Activated T-helper 17 cell treated with anti-CD3 and anti-CD28 coated beads, Interleukin-2, amount 50 U/mL, for 72 hours (primary cell): ENCODE measurements around the gene TPT1. TPM values are rescaled to one million over a fixed set of nuclear protein-coding genes. Genes with fewer than 3 reads are reported as not detected.
A peak's percentile ranks its signal among the peaks of the same experiment; 100 is the strongest.
"Not testable (repeated sequence)": the region's sequence is repeated elsewhere in the genome, so short reads cannot be mapped to it uniquely, and the experiment has no call there.

ENCODE experiments used
- ATAC-seq: fragments of 150-1000 bp; cut with Tn5 transposase; replicated peaks from 2 replicates; pipeline ENCODE4 v1.10.0; 2021; ENCODE audit warnings: mild to moderate bottlenecking, moderate library complexity
- H3K27ac Mint-ChIP-seq: one replicate; pipeline ENCODE4 v1.8.0; 2022; ENCODE audit warnings: mixed read lengths
- H3K27me3 Mint-ChIP-seq: one replicate; pipeline ENCODE4 v1.8.0; 2022; ENCODE audit warnings: mixed read lengths
- H3K36me3 Mint-ChIP-seq: one replicate; pipeline ENCODE4 v1.8.0; 2022; ENCODE audit warnings: low read depth, mild to moderate bottlenecking, mixed read lengths
- H3K4me1 Mint-ChIP-seq: one replicate; pipeline ENCODE4 v1.8.0; 2022; ENCODE audit warnings: mixed read lengths
- H3K4me3 Mint-ChIP-seq: one replicate; pipeline ENCODE4 v1.8.0; 2022; ENCODE audit warnings: mild to moderate bottlenecking, mixed read lengths
- H3K9me3 Mint-ChIP-seq: one replicate; pipeline ENCODE4 v1.8.0; 2022; ENCODE audit warnings: mixed read lengths
- total RNA-seq, 2 donors: library from RNA; stranded (reverse); gene quantifications; one replicate each; pipeline ENCODE4 v1.2.3, GENCODE V29; 2022

The TPT1 gene
- total RNA-seq = 1,000 to 10,000 TPM; 3,139 to 4,606 TPM

DNA sequence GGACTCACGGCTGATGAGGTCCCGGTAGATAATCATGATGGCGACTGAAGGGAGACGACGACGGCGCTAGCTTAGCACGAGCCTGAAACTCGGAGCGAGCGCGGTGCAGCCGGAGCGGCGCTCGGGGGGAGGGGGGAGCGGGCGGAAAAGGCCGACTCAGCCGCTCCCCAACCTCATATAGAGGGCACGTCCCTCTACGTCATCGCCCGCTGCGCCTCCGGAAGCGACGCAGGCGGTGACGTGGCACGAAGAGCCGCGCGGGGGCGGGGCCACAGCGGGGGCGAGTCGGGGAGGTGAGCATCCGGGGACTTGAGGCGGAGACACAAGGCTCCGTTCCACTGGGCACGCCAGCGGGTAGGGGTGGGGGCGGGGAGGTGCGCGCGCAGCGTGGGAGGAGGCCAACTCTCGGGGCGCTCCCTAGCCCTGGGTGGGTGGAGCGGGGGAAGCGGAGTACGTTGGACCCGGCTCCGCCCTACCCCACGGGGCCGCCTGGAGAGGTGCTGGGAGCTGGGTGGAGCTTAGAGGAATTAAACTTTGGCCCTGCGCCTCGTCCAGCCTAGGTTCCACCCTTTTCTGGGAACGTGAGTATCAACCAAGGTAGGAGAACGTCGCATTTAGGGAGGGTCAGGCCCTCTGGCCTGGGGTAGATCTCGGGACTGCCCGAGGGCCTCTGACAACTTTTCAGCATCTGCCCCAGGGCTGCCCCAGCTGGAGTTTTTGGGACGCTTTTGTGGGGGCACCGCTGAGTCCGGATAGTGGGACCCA is at the start of gene TPT1:
TPT1 (minus strand) TSS at position 150 of the 765 bp plus-strand sequence; CDS start at position 36, 114 bp downstream.
- ATAC-seq = peak; percentile 82
- H3K9me3 Mint-ChIP-seq = no peaks in the 10 kb centered on the region
- H3K4me1 Mint-ChIP-seq = peaks cover 25% of the 10 kb centered on the region
- peak within 1 kb of the TSS; percentile 95 for H3K27ac Mint-ChIP-seq
- H3K36me3 Mint-ChIP-seq = peaks cover 95% of the 10 kb centered on the region
- H3K4me3 Mint-ChIP-seq = peak within 1 kb of the TSS; percentile 92
- H3K27me3 Mint-ChIP-seq = no peaks in the 10 kb centered on the region

GRCh38 chr13:45390348-45390747 is 49.4 kb upstream of the TPT1 start:
- H3K9me3 Mint-ChIP-seq, H3K27ac Mint-ChIP-seq, H3K27me3 Mint-ChIP-seq, H3K4me3 Mint-ChIP-seq, ATAC-seq: not testable (repeated sequence)
- Mint-ChIP-seq H3K4me1 (peaks cover 15% of the 10 kb centered on the region), H3K36me3 (peaks cover 39% of the 10 kb centered on the region)

GRCh38 chr13:45388664-45389063 is 47.7 kb upstream of the TPT1 start:
- ATAC-seq = no peak
- peaks cover 40% of the 10 kb centered on the region for H3K36me3 Mint-ChIP-seq
- no peak overlapping the region for H3K27ac Mint-ChIP-seq
- H3K27me3 Mint-ChIP-seq = no peaks in the 10 kb centered on the region
- H3K4me3 Mint-ChIP-seq = no peak overlapping the region
- no peaks in the 10 kb centered on the region for H3K9me3 Mint-ChIP-seq
- peaks cover 5% of the 10 kb centered on the region for H3K4me1 Mint-ChIP-seq

DNA sequence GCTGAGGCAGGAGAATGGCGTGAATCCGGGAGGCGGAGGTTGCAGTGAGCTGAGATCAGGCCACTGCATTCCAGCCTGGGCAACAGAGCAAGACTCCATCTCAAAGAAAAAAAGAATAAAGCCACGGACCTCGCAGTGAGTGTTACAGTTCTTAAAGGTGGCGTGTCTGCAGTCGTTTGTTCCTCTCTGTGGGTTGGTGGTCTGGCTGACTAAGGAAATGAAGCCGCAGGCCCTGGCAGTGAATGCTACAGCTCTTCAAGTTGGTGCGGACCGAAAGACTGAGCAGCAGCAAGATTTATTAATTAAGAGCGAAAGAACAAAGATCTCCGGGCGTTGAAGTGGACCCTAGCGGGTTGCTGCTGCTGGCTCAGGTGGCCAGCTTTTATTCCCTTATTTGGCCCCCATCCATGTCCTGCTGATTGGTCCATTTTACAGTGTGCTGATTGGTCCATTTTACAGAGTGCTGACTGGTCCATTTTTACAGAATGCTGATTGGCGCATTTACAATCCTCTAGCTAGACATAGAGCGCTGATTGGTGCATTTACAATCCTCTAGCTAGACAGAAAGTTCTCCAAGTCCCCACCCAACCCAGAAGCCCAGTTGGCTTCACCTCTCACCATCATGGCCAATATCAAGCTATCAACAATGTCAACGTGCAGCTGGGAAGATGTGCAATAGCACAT is 46.1 kb upstream of the TPT1 start:
- not testable (repeated sequence) for H3K4me1 Mint-ChIP-seq, H3K27ac Mint-ChIP-seq, H3K9me3 Mint-ChIP-seq, H3K4me3 Mint-ChIP-seq, H3K27me3 Mint-ChIP-seq
- peaks cover 34% of the 10 kb centered on the region for H3K36me3 Mint-ChIP-seq
- peak; percentile 57 for ATAC-seq

DNA sequence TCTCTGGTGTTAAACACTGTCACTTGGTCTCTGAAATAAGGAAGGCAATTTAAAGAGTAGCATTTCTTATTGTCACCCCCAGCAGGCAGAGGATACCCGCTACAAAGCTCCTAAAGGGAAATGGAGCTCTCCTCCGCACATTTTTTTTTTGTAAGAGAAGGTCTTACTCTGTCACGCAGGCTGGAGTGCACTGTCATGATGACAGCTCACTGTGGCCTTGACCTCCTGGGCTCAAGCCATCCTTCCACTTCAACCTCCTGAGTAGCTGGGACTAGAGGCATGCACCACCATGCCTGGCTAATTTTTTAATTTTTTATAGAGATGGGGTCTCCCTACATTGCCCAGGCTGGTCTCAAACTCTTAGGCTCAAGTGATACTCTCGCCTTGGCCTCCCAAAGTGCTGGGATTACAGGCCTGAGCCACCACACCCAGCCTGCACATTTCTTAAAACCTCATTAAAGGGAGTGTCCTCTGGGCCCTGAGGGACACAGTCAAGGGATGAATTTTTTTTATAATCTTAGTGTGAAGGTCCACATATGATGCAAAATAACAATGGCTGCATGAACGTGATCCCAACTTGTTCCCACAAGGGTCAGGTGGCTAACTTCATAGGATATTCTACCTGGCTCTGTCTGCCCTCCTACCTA is 45.0 kb upstream of the TPT1 start:
- no peak for ATAC-seq
- Mint-ChIP-seq H3K27me3 (no peaks in the 10 kb centered on the region), H3K4me3 (no peak overlapping the region), H3K9me3 (no peaks in the 10 kb centered on the region), H3K27ac (no peak overlapping the region), H3K36me3 (peaks cover 31% of the 10 kb centered on the region), H3K4me1 (peaks cover 5% of the 10 kb centered on the region)

DNA sequence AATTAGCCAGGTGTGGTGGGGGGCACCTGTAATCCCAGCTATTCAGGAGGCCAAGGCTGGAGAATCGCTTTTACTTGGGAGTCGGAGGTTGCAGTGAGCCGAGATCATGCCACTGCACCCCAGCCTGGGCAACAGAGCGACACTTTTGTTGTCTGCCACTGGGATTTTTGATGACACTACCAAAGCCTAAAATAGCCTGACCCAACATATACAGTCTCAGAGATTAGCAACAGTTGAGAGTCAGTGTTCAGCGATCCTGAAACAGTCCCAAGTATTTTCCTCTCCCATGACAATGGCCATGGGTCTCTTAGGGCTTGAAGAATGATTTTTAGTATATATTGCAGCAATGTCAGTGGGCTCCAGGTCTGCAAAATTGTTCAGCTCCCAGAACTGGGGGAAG is 44.3 kb upstream of the TPT1 start:
- H3K4me1 Mint-ChIP-seq = peaks cover 5% of the 10 kb centered on the region
- no peak for ATAC-seq
- H3K36me3 Mint-ChIP-seq = peaks cover 25% of the 10 kb centered on the region
- no peak overlapping the region for H3K4me3 Mint-ChIP-seq
- H3K27ac Mint-ChIP-seq = no peak overlapping the region
- H3K9me3 Mint-ChIP-seq = no peaks in the 10 kb centered on the region
- H3K27me3 Mint-ChIP-seq = no peaks in the 10 kb centered on the region

- no peak overlapping the region for H3K4me3 Mint-ChIP-seq
- H3K27me3 Mint-ChIP-seq = no peaks in the 10 kb centered on the region
- peaks cover 5% of the 10 kb centered on the region for H3K4me1 Mint-ChIP-seq
- H3K27ac Mint-ChIP-seq = no peak overlapping the region
- H3K36me3 Mint-ChIP-seq = peaks cover 22% of the 10 kb centered on the region
- ATAC-seq = no peak
- no peaks in the 10 kb centered on the region for H3K9me3 Mint-ChIP-seq
Observed at GRCh38 chr13:45384474-45385174, 43.6 kb upstream of the TPT1 start.

DNA sequence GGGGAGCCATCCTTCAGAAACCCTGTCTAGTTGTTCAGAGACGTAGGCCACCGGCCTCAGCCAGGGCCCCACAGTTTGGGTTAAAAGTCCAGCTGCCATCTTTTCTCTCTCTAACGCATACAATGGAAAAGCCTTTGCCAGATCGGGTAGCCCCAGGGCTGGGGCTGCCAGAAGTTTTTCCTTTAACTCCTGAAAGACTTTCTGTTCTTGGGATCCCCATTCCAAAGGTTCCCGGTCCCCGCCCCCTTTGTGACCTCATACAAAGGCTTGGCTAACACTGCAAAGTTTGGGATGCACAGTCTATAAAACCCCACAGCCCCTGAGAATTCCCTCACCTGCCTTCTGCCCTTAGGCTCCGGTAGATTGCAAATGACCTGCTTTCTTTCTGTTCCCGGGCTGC is 41.8 kb upstream of the TPT1 start:
- H3K4me3 Mint-ChIP-seq, H3K27me3 Mint-ChIP-seq: not testable (repeated sequence)

DNA sequence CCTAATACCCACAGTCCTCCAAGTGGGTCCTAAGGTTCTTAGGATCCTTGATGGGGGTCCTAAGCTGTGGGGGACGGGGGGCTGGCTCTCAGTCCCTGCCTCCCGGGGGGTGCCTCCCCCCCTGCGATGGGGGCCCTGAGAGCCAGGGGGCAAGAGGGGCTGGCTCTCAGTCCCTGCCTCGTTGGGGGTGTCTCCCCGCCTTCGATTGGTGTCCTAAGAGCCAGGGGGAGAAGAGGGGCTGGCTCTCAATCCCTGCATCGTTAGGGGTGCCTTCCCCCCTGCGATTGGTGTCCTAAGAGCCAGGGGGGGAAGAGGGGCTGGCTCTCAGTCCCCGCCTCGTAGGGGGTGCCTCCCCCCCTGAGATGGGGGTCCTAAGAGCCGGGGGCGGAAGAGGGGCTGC is 40.2 kb upstream of the TPT1 start:
- Mint-ChIP-seq H3K36me3 (peaks cover 15% of the 10 kb centered on the region), H3K9me3 (no peaks in the 10 kb centered on the region), H3K27me3 (no peaks in the 10 kb centered on the region), H3K4me1 (no peaks in the 10 kb centered on the region), H3K4me3 (no peak overlapping the region), H3K27ac (no peak overlapping the region)
- ATAC-seq = no peak

More for the DNA sequence above, 41.8 kb upstream of the TPT1 start:
- H3K4me1 Mint-ChIP-seq, ATAC-seq, H3K27ac Mint-ChIP-seq, H3K9me3 Mint-ChIP-seq: not testable (repeated sequence)
- H3K36me3 Mint-ChIP-seq = peaks cover 22% of the 10 kb centered on the region

DNA sequence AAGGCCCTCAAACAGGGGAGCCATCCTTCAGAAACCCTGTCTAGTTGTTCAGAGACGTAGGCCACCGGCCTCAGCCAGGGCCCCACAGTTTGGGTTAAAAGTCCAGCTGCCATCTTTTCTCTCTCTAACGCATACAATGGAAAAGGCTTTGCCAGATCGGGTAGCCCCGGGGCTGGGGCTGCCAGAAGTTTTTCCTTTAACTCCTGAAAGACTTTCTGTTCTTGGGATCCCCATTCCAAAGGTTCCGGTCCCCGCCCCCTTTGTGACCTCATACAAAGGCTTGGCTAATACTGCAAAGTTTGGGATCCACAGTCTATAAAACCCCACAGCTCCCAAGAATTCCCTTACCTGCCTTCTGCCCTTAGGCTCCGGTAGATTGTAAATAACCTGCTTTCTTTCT is 39.7 kb upstream of the TPT1 start:
- H3K36me3 Mint-ChIP-seq = peaks cover 15% of the 10 kb centered on the region
- not testable (repeated sequence) for H3K27ac Mint-ChIP-seq, H3K4me1 Mint-ChIP-seq, H3K27me3 Mint-ChIP-seq, H3K4me3 Mint-ChIP-seq, H3K9me3 Mint-ChIP-seq, ATAC-seq

GRCh38 chr13:45379516-45379915 is 38.5 kb upstream of the TPT1 start:
- not testable (repeated sequence) for H3K27me3 Mint-ChIP-seq, H3K9me3 Mint-ChIP-seq, H3K36me3 Mint-ChIP-seq, ATAC-seq, H3K4me3 Mint-ChIP-seq, H3K4me1 Mint-ChIP-seq, H3K27ac Mint-ChIP-seq

DNA sequence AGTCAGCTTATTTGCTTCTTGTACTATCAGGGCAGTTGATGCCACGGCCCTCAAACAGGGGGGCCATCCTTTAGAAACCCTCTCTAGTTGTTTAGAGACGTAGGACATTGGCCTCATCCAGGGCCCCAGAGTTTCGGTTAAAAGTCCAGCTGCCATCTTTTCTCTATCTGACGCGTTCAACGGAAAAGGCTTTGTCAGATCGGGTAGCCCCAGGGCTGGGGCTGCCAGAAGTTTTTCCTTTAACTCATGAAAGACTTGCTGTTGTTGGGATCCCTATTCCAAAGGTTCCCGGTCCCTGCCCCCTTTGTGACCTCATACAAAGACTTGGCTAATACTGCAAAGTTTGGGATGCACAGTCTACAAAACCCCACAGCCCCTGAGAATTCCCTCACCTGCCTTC is 37.8 kb upstream of the TPT1 start:
- H3K4me3 Mint-ChIP-seq, ATAC-seq, H3K4me1 Mint-ChIP-seq, H3K36me3 Mint-ChIP-seq, H3K27me3 Mint-ChIP-seq, H3K9me3 Mint-ChIP-seq, H3K27ac Mint-ChIP-seq: not testable (repeated sequence)

GRCh38 chr13:45377314-45377713 is 36.3 kb upstream of the TPT1 start:
- H3K9me3 Mint-ChIP-seq, H3K27ac Mint-ChIP-seq, H3K4me3 Mint-ChIP-seq, H3K36me3 Mint-ChIP-seq, H3K4me1 Mint-ChIP-seq, H3K27me3 Mint-ChIP-seq, ATAC-seq: not testable (repeated sequence)

DNA sequence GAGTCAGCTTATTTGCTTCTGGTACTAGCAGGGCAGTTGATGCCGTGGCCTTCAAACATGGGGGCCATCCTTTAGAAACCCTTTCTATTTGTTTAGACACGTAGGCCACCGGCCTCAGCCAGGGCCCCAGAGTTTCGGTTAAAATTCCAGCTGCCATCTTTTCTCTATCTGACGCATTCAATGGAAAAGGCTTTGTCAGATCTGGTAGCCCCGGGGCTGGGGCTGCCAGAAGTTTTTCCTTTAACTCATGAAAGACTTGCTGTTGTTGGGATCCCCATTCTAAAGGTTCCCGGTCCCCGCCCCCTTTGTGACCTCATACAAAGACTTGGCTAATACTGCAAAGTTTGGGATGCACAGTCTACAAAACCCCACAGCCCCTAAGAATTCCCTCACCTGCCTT is 35.7 kb upstream of the TPT1 start:
- H3K9me3 Mint-ChIP-seq, H3K27ac Mint-ChIP-seq, ATAC-seq, H3K4me1 Mint-ChIP-seq, H3K36me3 Mint-ChIP-seq, H3K4me3 Mint-ChIP-seq, H3K27me3 Mint-ChIP-seq: not testable (repeated sequence)
